Stomach (tissue), 9 donors: Measurements from ENCODE around the gene MED12L. TPM values are rescaled to one million over a fixed set of nuclear protein-coding genes. Genes with fewer than 3 reads are reported as not detected.

Experiments
- DNase-seq, 2 donors: peaks; one replicate each; pipeline versions ENCODE4 v3.0.0 to v3.0.0-alpha.2; 2013 to 2019
- H3K27ac ChIP-seq, 5 donors: fragments of 200-600 bp in 4 of 5; sonication (generic) in 4 of 5; one replicate each; pipeline ENCODE4 v1.5.1; 2013 to 2019; ENCODE audit warnings: mild to moderate bottlenecking in 1 of 5, moderate library complexity in 1 of 5
- H3K27me3 ChIP-seq, 3 donors: fragments of 200-600 bp; sonication (generic); one replicate each; pipeline ENCODE4 v1.5.1; 2017 to 2019; ENCODE audit warnings: mixed run types in 1 of 3
- H3K36me3 ChIP-seq, 4 donors: fragments of 200-600 bp; sonication (generic); 1 replicate in 3 of 4; 2 replicates in 1 of 4; pipeline ENCODE4 v1.5.1; 2016 to 2019
- H3K4me1 ChIP-seq, 4 donors: fragments of 200-600 bp; sonication (generic); one replicate each; pipeline ENCODE4 v1.5.1; 2016 to 2019
- H3K4me3 ChIP-seq, 4 donors: fragments of 200-600 bp; sonication (generic) in 3 of 4; one replicate each; pipeline ENCODE4 v1.5.1; 2016 to 2019; ENCODE audit warnings: mild to moderate bottlenecking in 1 of 4
- H3K9me3 ChIP-seq, 4 donors: fragments of 200-600 bp; sonication (generic); one replicate each; pipeline ENCODE4 v1.5.1; 2016 to 2019
- EP300 ChIP-seq: sonication (generic); formaldehyde crosslinking; IDR thresholded peaks from one replicate; pipeline ENCODE4 v1.6.1; 2017; ENCODE audit warnings: antibody characterized with exemption
- POLR2A ChIP-seq, 4 donors: fragments of 450-650 bp; IDR thresholded peaks; one replicate each; pipeline ENCODE4 v1.6.1; 2016; ENCODE audit warnings: antibody characterized with exemption in 4 of 4, control low read depth in 2 of 4, mild to moderate bottlenecking in 1 of 4, moderate library complexity in 1 of 4
- POLR2AphosphoS5 ChIP-seq, 3 donors: sonication (generic); formaldehyde crosslinking; IDR thresholded peaks; one replicate each; pipeline ENCODE4 v1.6.1; 2016; ENCODE audit warnings: antibody characterized with exemption in 3 of 3
- WGBS, 5 donors: extraction: QIAGEN DNeasy Blood & Tissue Kit in 3 of 5; methylation state at CpG; one replicate each; pipeline versions ENCODE4 v1.1.5 to v1.1.7; 2013 to 2018; 5-methylcytosine and 5-hydroxymethylcytosine counted together
- intact Hi-C: fragments of 100-400 bp; cut with DNase I; formaldehyde crosslinking; loops from one replicate; pipeline ENCODE4 v1.15.1; 2023; ENCODE audit warnings: low total_unique reads
- polyA plus RNA-seq, 3 donors: library from polyadenylated mRNA; stranded (reverse); fragments of 200-250 nt; gene quantifications; one replicate each; pipeline ENCODE4 v1.2.3, GENCODE V29; 2013
- total RNA-seq, 5 donors: library from RNA; depleted of rRNA; stranded (reverse); fragments of >200 nt; gene quantifications; one replicate each; pipeline versions ENCODE4 v1.1.0 to v1.2.3, GENCODE V29; 2014 to 2016
- TF ChIP-seq, protein P1 (sequence below), 7 experiments: fragments of 450-650 bp in 4 of 7; fragments of 200-600 bp in 3 of 7; sonication (generic) in 3 of 7; IDR thresholded peaks; one replicate each; pipeline ENCODE4 v1.5.1; 2016 to 2019; ENCODE audit warnings: antibody characterized with exemption in 7 of 7, control low read depth in 2 of 7, mild to moderate bottlenecking in 1 of 7
- donor health status: healthy with polysubstance abuse.
- donor health status: Bipolar disorder and iron deficiency.
- donor health status: healthy.

Gene MED12L
- total and polyA plus RNA-seq, 8 donors = 0.06 to 2.9 (median 0.36) TPM; not detected in 2

DNA sequence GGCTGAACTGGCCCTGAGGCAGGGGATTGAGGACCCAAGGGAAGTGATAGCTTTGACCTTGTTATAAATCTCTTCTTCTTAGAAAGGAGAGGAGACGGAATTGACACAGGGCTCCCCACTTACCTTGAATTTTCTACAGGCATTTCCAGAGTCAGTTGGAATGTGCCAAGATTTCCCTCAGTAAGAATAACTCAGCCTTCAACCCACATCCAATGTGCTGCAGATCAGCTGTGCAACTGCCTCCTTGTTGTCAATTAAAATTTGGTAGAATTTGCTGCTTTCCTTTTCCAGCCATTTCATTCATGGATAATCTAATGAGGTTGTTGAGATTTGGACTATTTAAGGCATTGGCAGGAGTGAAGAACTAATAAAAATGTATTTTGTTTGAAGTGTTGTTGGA is 14.6 kb downstream of the MED12L start:
- H3K36me3 ChIP-seq = no peaks in the 10 kb centered on the region
- H3K4me1 ChIP-seq = no peaks in the 10 kb centered on the region
- H3K9me3 ChIP-seq = no peaks in the 10 kb centered on the region
- H3K27ac ChIP-seq = no peak overlapping the region
- TF ChIP-seq EP300 = no peak
- no peak for TF ChIP-seq POLR2A (IDR thresholded peaks at IDR 0.05)
- TF ChIP-seq, protein P1, sequence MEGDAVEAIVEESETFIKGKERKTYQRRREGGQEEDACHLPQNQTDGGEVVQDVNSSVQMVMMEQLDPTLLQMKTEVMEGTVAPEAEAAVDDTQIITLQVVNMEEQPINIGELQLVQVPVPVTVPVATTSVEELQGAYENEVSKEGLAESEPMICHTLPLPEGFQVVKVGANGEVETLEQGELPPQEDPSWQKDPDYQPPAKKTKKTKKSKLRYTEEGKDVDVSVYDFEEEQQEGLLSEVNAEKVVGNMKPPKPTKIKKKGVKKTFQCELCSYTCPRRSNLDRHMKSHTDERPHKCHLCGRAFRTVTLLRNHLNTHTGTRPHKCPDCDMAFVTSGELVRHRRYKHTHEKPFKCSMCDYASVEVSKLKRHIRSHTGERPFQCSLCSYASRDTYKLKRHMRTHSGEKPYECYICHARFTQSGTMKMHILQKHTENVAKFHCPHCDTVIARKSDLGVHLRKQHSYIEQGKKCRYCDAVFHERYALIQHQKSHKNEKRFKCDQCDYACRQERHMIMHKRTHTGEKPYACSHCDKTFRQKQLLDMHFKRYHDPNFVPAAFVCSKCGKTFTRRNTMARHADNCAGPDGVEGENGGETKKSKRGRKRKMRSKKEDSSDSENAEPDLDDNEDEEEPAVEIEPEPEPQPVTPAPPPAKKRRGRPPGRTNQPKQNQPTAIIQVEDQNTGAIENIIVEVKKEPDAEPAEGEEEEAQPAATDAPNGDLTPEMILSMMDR (IDR thresholded peaks at IDR 0.05) = no peak
- TF ChIP-seq POLR2AphosphoS5 (IDR thresholded peaks at IDR 0.05) = no peak
- 62 to 91% (median 86%) methylated on average over 1 of the region's 1 CpG for WGBS, 5 donors
- DNase-seq = no peak
- intact Hi-C loops = no loop called here
- no peak overlapping the region for H3K4me3 ChIP-seq
- H3K27me3 ChIP-seq = peaks cover 0 to 3% (median 0%) of the 10 kb centered on the region in 3 donors

DNA sequence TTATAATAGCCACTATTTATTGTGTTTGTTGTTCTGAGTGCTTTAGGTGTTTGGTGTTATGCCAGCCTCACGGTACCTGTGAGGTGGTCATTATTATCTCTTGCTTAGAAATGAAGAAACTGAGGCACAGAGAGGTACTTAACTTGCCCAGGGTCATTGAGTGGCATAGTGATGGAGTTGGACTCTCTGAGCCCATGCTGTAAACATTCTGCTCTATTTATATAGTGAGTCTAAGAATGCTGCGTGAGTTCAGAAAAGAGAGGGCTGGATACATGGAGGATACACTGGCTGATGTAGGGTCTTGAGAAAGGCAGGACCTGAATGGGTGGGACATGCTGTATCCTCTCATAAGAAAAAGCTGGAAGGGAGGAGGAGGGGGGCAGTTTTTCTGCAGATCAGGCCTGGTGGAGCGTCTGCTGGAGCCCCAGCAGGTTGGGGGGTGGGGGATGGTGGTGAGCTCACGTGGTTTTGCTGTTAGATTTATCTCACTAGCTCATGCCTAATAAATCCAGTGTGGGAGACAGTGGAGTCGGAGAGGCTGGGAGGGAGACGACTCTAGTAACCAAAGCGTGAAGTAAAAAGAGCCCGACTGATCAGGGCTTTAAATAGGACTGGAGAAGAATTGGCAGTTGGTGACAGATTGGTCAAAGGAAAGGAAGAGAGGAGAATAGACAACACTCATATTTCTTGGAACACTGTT is 16.0 kb downstream of the MED12L start:
- no peaks in the 10 kb centered on the region for H3K36me3 ChIP-seq
- H3K4me3 ChIP-seq = no peak overlapping the region
- H3K27me3 ChIP-seq = peaks cover 0 to 3% (median 0%) of the 10 kb centered on the region in 3 donors
- no peaks in the 10 kb centered on the region for H3K9me3 ChIP-seq
- 59 to 70% (median 60%) methylated on average over 8 of the region's 8 CpGs for WGBS, 5 donors
- no peaks in the 10 kb centered on the region for H3K4me1 ChIP-seq
- TF ChIP-seq POLR2AphosphoS5 (IDR thresholded peaks at IDR 0.05) = no peak
- no peak for TF ChIP-seq EP300
- TF ChIP-seq POLR2A (IDR thresholded peaks at IDR 0.05) = no peak
- TF ChIP-seq, protein P1 (IDR thresholded peaks at IDR 0.05) = no peak
- no peak overlapping the region for H3K27ac ChIP-seq
- intact Hi-C loops = no loop called here
- peak in 1 of 2 donors; percentile 14 for DNase-seq

DNA sequence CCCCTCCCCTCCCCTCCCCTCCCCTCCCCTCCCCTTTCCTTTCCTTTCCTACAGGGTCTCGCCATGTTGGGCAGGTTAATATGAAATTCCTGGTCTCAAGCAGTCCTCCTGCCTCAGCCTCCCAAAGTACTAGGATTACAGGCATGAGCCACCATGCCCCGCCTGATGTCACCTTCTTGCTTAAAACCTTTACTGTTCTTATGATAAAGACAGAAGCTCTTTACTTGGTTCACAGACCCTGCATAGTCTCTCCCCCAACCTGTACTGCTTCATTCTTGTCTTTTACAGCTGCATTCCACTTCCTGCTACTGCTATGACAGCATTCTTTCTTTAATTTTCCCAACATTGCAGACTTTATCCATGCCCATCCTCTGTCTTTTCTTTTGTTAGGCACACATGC is 20.8 kb downstream of the MED12L start:
- intact Hi-C loops = no loop called here
- Histone ChIP-seq H3K27ac (no peak overlapping the region), H3K27me3 (no peaks in the 10 kb centered on the region), H3K9me3 (no peaks in the 10 kb centered on the region), H3K4me3 (no peak overlapping the region), H3K4me1 (no peaks in the 10 kb centered on the region), H3K36me3 (no peaks in the 10 kb centered on the region)
- DNase-seq = no peak
- TF ChIP-seq POLR2AphosphoS5 (IDR thresholded peaks at IDR 0.05) = no peak
- no peak for TF ChIP-seq EP300
- TF ChIP-seq, protein P1 (IDR thresholded peaks at IDR 0.05) = no peak
- no peak for TF ChIP-seq POLR2A (IDR thresholded peaks at IDR 0.05)
- 93 to 100% (median 97%) methylated on average over 1 to 2 of the region's 2 CpGs for WGBS, 5 donors

DNA sequence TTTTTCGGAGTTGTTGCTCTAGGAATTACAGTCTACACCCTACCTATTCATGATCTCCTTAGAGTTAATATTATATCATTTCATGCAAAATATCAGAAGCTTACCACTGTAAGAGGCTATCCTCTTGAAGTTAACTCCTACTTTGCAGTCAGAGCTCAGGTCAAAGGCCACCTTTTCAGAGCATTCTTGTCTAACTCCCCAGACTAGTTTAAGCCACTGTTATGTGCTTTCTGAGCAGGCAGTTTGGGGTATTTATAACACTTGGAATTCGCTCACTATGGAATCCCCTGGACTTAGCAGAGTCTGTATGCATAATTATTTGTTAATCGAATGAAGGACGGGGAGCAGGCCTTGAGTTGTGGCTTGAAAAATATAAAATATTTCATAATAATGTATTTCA is 21.7 kb downstream of the MED12L start:
- H3K9me3 ChIP-seq = no peaks in the 10 kb centered on the region
- intact Hi-C loops = no loop called here
- H3K4me3 ChIP-seq = no peak overlapping the region
- TF ChIP-seq POLR2AphosphoS5 (IDR thresholded peaks at IDR 0.05) (no peak), POLR2A (IDR thresholded peaks at IDR 0.05) (no peak), EP300 (no peak)
- TF ChIP-seq, protein P1 (IDR thresholded peaks at IDR 0.05) = no peak
- WGBS, 5 donors = 85 to 92% (median 88%) methylated on average over 4 of the region's 4 CpGs
- H3K27ac ChIP-seq = no peak overlapping the region
- no peaks in the 10 kb centered on the region for H3K27me3 ChIP-seq
- no peaks in the 10 kb centered on the region for H3K4me1 ChIP-seq
- no peak for DNase-seq
- H3K36me3 ChIP-seq = no peaks in the 10 kb centered on the region
